Endothelial cell of umbilical vein (primary cell): ENCODE measurements around the gene CECR2. TPM values are rescaled to one million over a fixed set of nuclear protein-coding genes. Genes with fewer than 3 reads are reported as not detected.

ENCODE experiments used
- BruUV-seq: library from RNA; stranded (reverse); fragments of 400-500 nt; replicated peaks from 2 replicates; lab custom pipeline; 2021; lab: Mats Ljungman, UMichigan
- CTCF ChIA-PET: fragments of 300-600, 350-600 bp; sonication (Branson Sonifier 250); formaldehyde crosslinking; loops from one replicate; lab custom pipeline; 2021; ENCODE audit warnings: antibody characterized with exemption, inconsistent platforms; lab: Charles Lee
- POLR2A ChIA-PET: fragments of 300-600, 350-600 bp; sonication (Branson Sonifier 250); formaldehyde crosslinking; loops from one replicate; lab custom pipeline; 2021; ENCODE audit warnings: antibody characterized with exemption, inconsistent platforms; lab: Charles Lee
- DNase-seq: peaks from one replicate; pipeline ENCODE4 v3.0.0-alpha.2; 2011; ENCODE audit warnings: low read depth, low spot score
- FAIRE-seq: peaks from 2 replicates; lab custom pipeline; 2011; peaks lifted over from hg19 to GRCh38; lab: Jason Lieb, UNC
- H2AFZ ChIP-seq: 2 replicates; pipeline ENCODE4 v1.6.0; 2012; ENCODE audit warnings: low read depth, low read length, control low read depth, inconsistent platforms
- H3K27ac ChIP-seq: 2 replicates; pipeline ENCODE4 v1.5.1; 2011; ENCODE audit warnings: low read depth, mild to moderate bottlenecking, control low read depth, low read length, moderate library complexity; ENCODE audit not compliant: insufficient read depth
- H3K27me3 ChIP-seq, 2 experiments: 2 replicates each; pipeline versions ENCODE4 v1.6.0 to v1.6.1; 2011; ENCODE audit warnings: low read length in 2 of 2, mixed read lengths in 1 of 2; ENCODE audit not compliant: control insufficient read depth in 2 of 2, insufficient read depth in 2 of 2
- H3K36me3 ChIP-seq, 2 experiments: 2 replicates in 1 of 2; 3 replicates in 1 of 2; pipeline ENCODE4 v1.5.1; 2011; ENCODE audit warnings: low read length in 2 of 2, mild to moderate bottlenecking in 1 of 2, moderate library complexity in 1 of 2; ENCODE audit not compliant: control insufficient read depth in 2 of 2, insufficient read depth in 2 of 2; ENCODE audit errors: extremely low read depth in 1 of 2
- H3K4me1 ChIP-seq: 3 replicates; pipeline ENCODE4 v1.5.1; 2011; ENCODE audit warnings: mild to moderate bottlenecking, low read length; ENCODE audit not compliant: control insufficient read depth, insufficient read depth; ENCODE audit errors: extremely low read depth
- H3K4me2 ChIP-seq: 2 replicates; pipeline ENCODE4 v1.6.1; 2011; ENCODE audit warnings: low read length, control low read depth, mixed read lengths; ENCODE audit not compliant: insufficient read depth
- H3K4me3 ChIP-seq, 3 experiments: fragments of 200-600 bp in 1 of 3; sonication (generic), shearing (Covaris generic) in 1 of 3; replicated peaks in 1 of 3; 2 replicates each; pipeline ENCODE4 v1.5.1; 2011 to 2016; ENCODE audit warnings: control low read depth in 3 of 3, low read length in 3 of 3, mild to moderate bottlenecking in 2 of 3, inconsistent platforms in 1 of 3, low read depth in 1 of 3, moderate library complexity in 1 of 3; ENCODE audit not compliant: insufficient read depth in 1 of 3
- H3K79me2 ChIP-seq: 2 replicates; pipeline ENCODE4 v1.6.0; 2012; ENCODE audit warnings: low read length, inconsistent platforms; ENCODE audit not compliant: control insufficient read depth, insufficient read depth
- H3K9ac ChIP-seq: replicated peaks from 2 replicates; pipeline ENCODE3; 2011; ENCODE audit warnings: low read length, control low read depth; ENCODE audit not compliant: insufficient read depth; ENCODE audit errors: extremely low read depth
- H3K9me1 ChIP-seq: replicated peaks from 3 replicates; pipeline ENCODE4 v1.6.0; 2011; ENCODE audit warnings: mild to moderate bottlenecking, low read length; ENCODE audit not compliant: control insufficient read depth, insufficient read depth; ENCODE audit errors: extremely low read depth
- H3K9me3 ChIP-seq: replicated peaks from 2 replicates; pipeline ENCODE4 v1.5.1; 2012; ENCODE audit warnings: low read length, inconsistent platforms; ENCODE audit not compliant: control insufficient read depth, insufficient read depth
- H4K20me1 ChIP-seq: replicated peaks from 2 replicates; pipeline ENCODE3; 2011; ENCODE audit warnings: mild to moderate bottlenecking, low read length; ENCODE audit not compliant: control insufficient read depth, insufficient read depth; ENCODE audit errors: extremely low read depth
- CTCF ChIP-seq, 2 donors: IDR thresholded peaks; 1 replicate in 1 of 2; 2 replicates in 1 of 2; pipeline ENCODE4 v1.5.1; 2011; ENCODE audit warnings: low read length in 2 of 2, mild to moderate bottlenecking in 2 of 2, moderate library complexity in 2 of 2, control low read depth in 1 of 2, inconsistent platforms in 1 of 2, low read depth in 1 of 2; ENCODE audit not compliant: insufficient read depth in 1 of 2; ENCODE audit errors: extremely low read depth in 1 of 2
- EZH2 ChIP-seq: IDR thresholded peaks from 2 replicates; pipeline ENCODE4 v1.6.1; 2012; ENCODE audit warnings: borderline replicate concordance, low read depth, mild to moderate bottlenecking, moderate library complexity, low read length, inconsistent platforms; ENCODE audit not compliant: severe bottlenecking
- FOS ChIP-seq: IDR thresholded peaks from 2 replicates; pipeline ENCODE4 v1.6.1; 2011; ENCODE audit warnings: mild to moderate bottlenecking, low read length, moderate library complexity, borderline replicate concordance; ENCODE audit not compliant: insufficient read depth
- GATA2 ChIP-seq: IDR thresholded peaks from 2 replicates; pipeline ENCODE4 v1.7.0; 2011; ENCODE audit warnings: low read depth, mild to moderate bottlenecking, moderate library complexity, mixed read lengths, low read length; ENCODE audit not compliant: insufficient read length, insufficient read depth
- JUN ChIP-seq: IDR thresholded peaks from 2 replicates; pipeline ENCODE4 v1.6.1; 2011; ENCODE audit warnings: borderline replicate concordance, low read depth; ENCODE audit not compliant: insufficient read length, insufficient read depth
- MAX ChIP-seq: IDR thresholded peaks from 2 replicates; pipeline ENCODE4 v1.6.1; 2011; ENCODE audit not compliant: insufficient read depth, insufficient read length
- MYC ChIP-seq: IDR thresholded peaks from one replicate; pipeline ENCODE4 v1.6.1; 2011; ENCODE audit warnings: mild to moderate bottlenecking, low read depth, low read length
- POLR2A ChIP-seq: IDR thresholded peaks from 2 replicates; pipeline ENCODE4 v1.6.1; 2012; ENCODE audit warnings: low read depth, mild to moderate bottlenecking, control low read depth, low read length
- POLR2AphosphoS5 ChIP-seq: IDR thresholded peaks from 2 replicates; pipeline ENCODE4 v1.6.1; 2012; ENCODE audit warnings: low read depth, mild to moderate bottlenecking, control low read depth, low read length, moderate library complexity; ENCODE audit not compliant: insufficient read depth
- dilution Hi-C: fragments of 300-500 bp; cut with MboI; formaldehyde crosslinking; loops from one replicate; pipeline ENCODE4 v1.15.0; 2019; ENCODE audit warnings: low sequenced_read_pairs; ENCODE audit not compliant: extremely low pct_ligation_motif_present
- intact Hi-C: fragments of 100-400 bp; cut with micrococcal nuclease; formaldehyde crosslinking; loops from one replicate; pipeline ENCODE4 v1.10.0; 2022
- polyA plus RNA-seq, 4 experiments: library from polyadenylated mRNA; depleted of rRNA in 3 of 4; stranded (reverse) in 3 of 4; unstranded in 1 of 4; fragments of >200 nt; gene quantifications; 2 replicates each; pipeline versions ENCODE4 v1.2.1 to v1.2.3, GENCODE V29; 2011 to 2012; ENCODE audit warnings: missing spikeins in 1 of 4
- total RNA-seq: library from RNA; stranded (reverse); gene quantifications from 2 replicates; pipeline ENCODE4 v1.2.3, GENCODE V29; 2021

The CECR2 gene
- total and polyA plus RNA-seq, 2 donors (not counting 3 experiments of a cell fraction or from before 2014, with no cell fraction given) = 0.01 TPM; not detected in 1

GRCh38 chr22:17337639-17338038 is 31.6 kb upstream of the CECR2 start:
- H3K27ac ChIP-seq = no peak overlapping the region
- no peaks in the 10 kb centered on the region for H3K9me1 ChIP-seq
- BruUV-seq = no TSS peak
- no peak overlapping the region for H3K4me2 ChIP-seq
- no peaks in the 10 kb centered on the region for H4K20me1 ChIP-seq
- peaks cover 2 to 4% of the 10 kb centered on the region in 2 experiments for H3K27me3 ChIP-seq
- intact Hi-C loops = loop anchor here (10.0 kb wide), 1 partner anchor 163 kb away; no protein-coding TSS in a partner anchor
- ChIA-PET CTCF (interaction anchor here (1.2 to 1.4 kb wide), 2 partner anchors 146 to 164 kb away, joined by 3 to 4 read pairs; no protein-coding TSS in a partner anchor), POLR2A (no interaction called here)
- no peaks in the 10 kb centered on the region for H3K36me3 ChIP-seq
- no peak for DNase-seq
- no peak overlapping the region for H3K9ac ChIP-seq
- no peak overlapping the region for H2AFZ ChIP-seq
- H3K4me1 ChIP-seq = no peaks in the 10 kb centered on the region
- no peak for FAIRE-seq
- H3K4me3 ChIP-seq = no peak overlapping the region
- dilution Hi-C loops = no loop called here
- TF ChIP-seq MYC = no peak
- no peak for TF ChIP-seq GATA2
- no peak for TF ChIP-seq MAX
- TF ChIP-seq EZH2 = no peak
- TF ChIP-seq JUN = no peak
- no peaks in the 10 kb centered on the region for H3K79me2 ChIP-seq
- H3K9me3 ChIP-seq = no peaks in the 10 kb centered on the region

- Histone ChIP-seq H3K27me3 (peaks cover 2 to 4% of the 10 kb centered on the region in 2 experiments), H3K9ac (no peak overlapping the region), H3K4me2 (no peak overlapping the region), H3K36me3 (no peaks in the 10 kb centered on the region), H4K20me1 (no peaks in the 10 kb centered on the region), H3K9me3 (no peaks in the 10 kb centered on the region), H2AFZ (no peak overlapping the region), H3K79me2 (no peaks in the 10 kb centered on the region), H3K27ac (no peak overlapping the region), H3K4me3 (no peak overlapping the region), H3K4me1 (no peaks in the 10 kb centered on the region), H3K9me1 (no peaks in the 10 kb centered on the region)
- TF ChIP-seq CTCF (IDR thresholded peaks at IDR 0.05; ENCODE audit: extremely low read depth in 1 of 2, insufficient read depth in 1 of 2, low read depth in 1 of 2, low read length in 2 of 2) = no peak
- TF ChIP-seq EZH2 = no peak
- TF ChIP-seq MAX = no peak
- no peak for TF ChIP-seq FOS
- no peak for TF ChIP-seq JUN
- no peak for TF ChIP-seq MYC
- no peak for TF ChIP-seq POLR2A
- no peak for TF ChIP-seq POLR2AphosphoS5
- TF ChIP-seq GATA2 = no peak
- dilution Hi-C loops = no loop called here
- DNase-seq = no peak
- CTCF ChIA-PET = interaction anchor here (1.2 kb wide), 1 partner anchor 163 kb away, joined by 4 read pairs; no protein-coding TSS in a partner anchor
- POLR2A ChIA-PET = no interaction called here
- no peak for FAIRE-seq
- BruUV-seq = no TSS peak
- intact Hi-C loops = loop anchor here (10.0 kb wide), 1 partner anchor 164 kb away; no protein-coding TSS in a partner anchor
Measured at GRCh38 chr22:17339095-17339693, 30.1 kb upstream of the CECR2 start.
